GM12875 (cell line): ENCODE data around the gene RGS21.

Experiments
- H3K4me3 ChIP-seq: one replicate; pipeline ENCODE4 v1.5.1; 2011; ENCODE audit warnings: low read depth, low read length, control low read depth
- CTCF ChIP-seq: IDR thresholded peaks from 2 replicates; pipeline ENCODE4 v1.5.1; 2011; ENCODE audit warnings: low read depth, mild to moderate bottlenecking, control low read depth, inconsistent platforms, low read length, moderate library complexity, borderline replicate concordance; ENCODE audit not compliant: insufficient read depth

Gene RGS21

DNA sequence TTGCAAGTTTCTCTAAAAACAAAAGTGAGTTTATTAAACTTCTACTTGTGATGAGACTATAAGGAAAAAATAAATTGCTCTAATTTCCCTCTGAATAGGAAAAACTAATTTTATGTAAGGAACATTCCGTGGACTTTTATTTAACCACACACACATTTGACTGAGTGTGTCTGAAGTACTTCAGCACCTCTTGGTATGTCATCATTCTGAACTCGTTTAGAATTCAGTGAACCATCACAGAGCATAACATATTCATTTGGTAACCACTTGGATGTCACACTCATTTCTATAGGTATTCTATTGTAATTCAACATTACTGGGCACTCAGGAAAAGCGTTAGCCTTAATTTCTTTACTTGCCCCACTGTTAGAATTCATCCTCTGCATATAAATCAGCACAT, 79.1 kb downstream of the RGS21 start:
- no peak overlapping the region for H3K4me3 ChIP-seq
- no peak for TF ChIP-seq CTCF

- no peak overlapping the region for H3K4me3 ChIP-seq
- no peak for TF ChIP-seq CTCF
These were observed 82.4 kb downstream of the RGS21 start for GRCh38 chr1:192399161-192399560.

GRCh38 chr1:192401825-192402224, 85.0 kb downstream of the RGS21 start:
- no peak for TF ChIP-seq CTCF

GRCh38 chr1:192402571-192402970, 85.8 kb downstream of the RGS21 start:
- no peak for TF ChIP-seq CTCF
- no peak overlapping the region for H3K4me3 ChIP-seq

More at GRCh38 chr1:192401825-192402224, 85.0 kb downstream of the RGS21 start:
- no peak overlapping the region for H3K4me3 ChIP-seq

GRCh38 chr1:192407206-192407605, 90.4 kb downstream of the RGS21 start:
- no peak for TF ChIP-seq CTCF
- no peak overlapping the region for H3K4me3 ChIP-seq
